ENCODE data around the gene PPP3CB. TPM values are rescaled to one million over a fixed set of nuclear protein-coding genes. Genes with fewer than 3 reads are reported as not detected.

The PPP3CB gene
- polyA plus RNA-seq, 3 donors, result 4.8 to 18.9 (median 6.5) TPM

- Histone ChIP-seq H3K9me3 (replicated peaks in 1 of 2; ENCODE audit: control insufficient read depth in 1 of 2, insufficient read depth in 1 of 2, low read length in 2 of 2) (no peaks in the 10 kb centered on the region), H3K36me3 (replicated peaks in 1 of 2; ENCODE audit: control insufficient read depth in 1 of 2, insufficient read depth in 2 of 2, low read length in 2 of 2) (peaks cover 9 to 30% of the 10 kb centered on the region in 2 donors), H4K20me1 (ENCODE audit: insufficient read depth, low read length) (peaks cover 37% of the 10 kb centered on the region), H3K4me1 (ENCODE audit: control insufficient read depth in 1 of 2, insufficient read depth in 2 of 2, low read length in 2 of 2) (no peaks in the 10 kb centered on the region), H2AFZ (ENCODE audit: insufficient read depth, low read depth, low read length, poor library complexity, severe bottlenecking) (no peak overlapping the region), H3K4me2 (replicated peaks; ENCODE audit: extremely low read depth, low read length, poor library complexity, severe bottlenecking) (no peak overlapping the region), H3K9ac (ENCODE audit: insufficient read depth, low read length, poor library complexity, severe bottlenecking) (no peak overlapping the region), H3K27me3 (ENCODE audit: control insufficient read depth in 2 of 2, insufficient read depth in 2 of 2, low read length in 2 of 2) (no peaks in the 10 kb centered on the region), H3K27ac (ENCODE audit: low read depth in 1 of 2, low read length in 2 of 2) (no peak overlapping the region), H3K79me2 (ENCODE audit: insufficient read depth, low read length) (peaks cover 86% of the 10 kb centered on the region), H3K4me3 (replicated peaks in 1 of 3; ENCODE audit: low read depth in 2 of 3, low read length in 3 of 3) (no peak overlapping the region)
- intact Hi-C loops (cut with micrococcal nuclease), result no loop called here
- no peak overlapping the region for H3K4me3 Mint-ChIP-seq
- H3K27ac Mint-ChIP-seq, result peak overlapping the region in 3 of 7 donors; percentile 42 to 71 (median 44)
- H3K9me3 Mint-ChIP-seq, result peaks cover 0 to 2% (median 0%) of the 10 kb centered on the region in 7 donors
- peaks cover 8% of the 10 kb centered on the region for H3K4me1 Mint-ChIP-seq
- H3K36me3 Mint-ChIP-seq, result peaks cover 23 to 36% of the 10 kb centered on the region in 2 donors
- no peaks in the 10 kb centered on the region for H3K27me3 Mint-ChIP-seq (ENCODE audit: low read depth in 3 of 3)
- no peak for DNase-seq
- WGBS (ENCODE audit: insufficient coverage), result 100% methylated on average over 2 of the region's 4 CpGs
- no peak for TF ChIP-seq CTCF (IDR thresholded peaks at IDR 0.05)
These were observed 9.2 kb downstream of the PPP3CB start for GRCh38 chr10:73486601-73487000.

DNA sequence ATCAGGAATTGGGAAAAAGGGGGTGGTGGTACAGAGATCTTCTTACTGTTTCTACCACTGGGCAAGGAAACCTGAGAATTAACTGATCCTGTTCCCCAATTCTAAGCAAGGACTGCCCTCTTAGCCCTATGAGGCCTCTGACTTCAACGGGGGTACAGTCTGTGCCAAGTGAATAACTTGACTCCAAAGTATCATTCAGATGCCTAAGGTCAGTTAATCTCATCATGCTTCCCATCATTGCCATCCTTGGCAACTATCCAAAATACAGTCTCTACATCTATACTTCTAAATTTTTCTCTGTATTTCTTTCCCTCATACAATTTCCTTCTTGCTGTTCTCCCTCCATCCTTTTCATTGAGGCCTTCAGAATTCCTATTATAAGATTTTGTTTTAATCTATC, 10.5 kb downstream of the PPP3CB start:
- H3K27me3 Mint-ChIP-seq (ENCODE audit: low read depth in 3 of 3), result no peaks in the 10 kb centered on the region

More for the DNA sequence above, 10.5 kb downstream of the PPP3CB start:
- H2AFZ ChIP-seq (ENCODE audit: insufficient read depth, low read depth, low read length, poor library complexity, severe bottlenecking), result no peak overlapping the region
- DNase-seq, result no peak
- no peaks in the 10 kb centered on the region for H3K4me1 ChIP-seq (ENCODE audit: control insufficient read depth in 1 of 2, insufficient read depth in 2 of 2, low read length in 2 of 2)
- Mint-ChIP-seq H3K4me1 (peaks cover 8% of the 10 kb centered on the region), H3K4me3 (no peak overlapping the region), H3K36me3 (peaks cover 23 to 34% of the 10 kb centered on the region in 2 donors), H3K27ac (peak overlapping the region in 2 of 7 donors; percentile 14 to 69), H3K9me3 (peaks cover 0 to 2% (median 0%) of the 10 kb centered on the region in 7 donors)
- peaks cover 9 to 30% of the 10 kb centered on the region in 2 donors for H3K36me3 ChIP-seq (replicated peaks in 1 of 2; ENCODE audit: control insufficient read depth in 1 of 2, insufficient read depth in 2 of 2, low read length in 2 of 2)
- H3K9ac ChIP-seq (ENCODE audit: insufficient read depth, low read length, poor library complexity, severe bottlenecking), result no peak overlapping the region
- H3K4me3 ChIP-seq (replicated peaks in 1 of 3; ENCODE audit: low read depth in 2 of 3, low read length in 3 of 3), result no peak overlapping the region
- peaks cover 84% of the 10 kb centered on the region for H3K79me2 ChIP-seq (ENCODE audit: insufficient read depth, low read length)
- H3K27me3 ChIP-seq (ENCODE audit: control insufficient read depth in 2 of 2, insufficient read depth in 2 of 2, low read length in 2 of 2), result no peaks in the 10 kb centered on the region
- H3K9me3 ChIP-seq (replicated peaks in 1 of 2; ENCODE audit: control insufficient read depth in 1 of 2, insufficient read depth in 1 of 2, low read length in 2 of 2), result no peaks in the 10 kb centered on the region
- no peak overlapping the region for H3K4me2 ChIP-seq (replicated peaks; ENCODE audit: extremely low read depth, low read length, poor library complexity, severe bottlenecking)
- 89% methylated on average over 1 of the region's 1 CpG for WGBS (ENCODE audit: insufficient coverage)
- peaks cover 32% of the 10 kb centered on the region for H4K20me1 ChIP-seq (ENCODE audit: insufficient read depth, low read length)
- H3K27ac ChIP-seq (ENCODE audit: low read depth in 1 of 2, low read length in 2 of 2), result peak overlapping the region in 1 of 2 donors; percentile 9
- TF ChIP-seq CTCF (IDR thresholded peaks at IDR 0.05), result no peak
- intact Hi-C loops (cut with micrococcal nuclease), result no loop called here

Measured in CD14-positive monocyte (primary cell).